HG03159 (cell line): ENCODE results near the gene PGC.
A peak's percentile ranks its signal among the peaks of the same experiment; 100 is the strongest.

Source experiments
- ATAC-seq: cut with Tn5 transposase; IDR thresholded peaks from one replicate; pipeline ENCODE4 v1.9.1; 2021; ENCODE audit warnings: mild to moderate bottlenecking, moderate library complexity; ENCODE audit not compliant: unreplicated experiment

PGC gene

GRCh38 chr6:41747256-41748101 is at the start of gene PGC:
Gene PGC, minus strand, starts transcription at chr6:41747397. Its CDS starts 63 bp downstream, at chr6:41747334.
- ATAC-seq: no peak

DNA sequence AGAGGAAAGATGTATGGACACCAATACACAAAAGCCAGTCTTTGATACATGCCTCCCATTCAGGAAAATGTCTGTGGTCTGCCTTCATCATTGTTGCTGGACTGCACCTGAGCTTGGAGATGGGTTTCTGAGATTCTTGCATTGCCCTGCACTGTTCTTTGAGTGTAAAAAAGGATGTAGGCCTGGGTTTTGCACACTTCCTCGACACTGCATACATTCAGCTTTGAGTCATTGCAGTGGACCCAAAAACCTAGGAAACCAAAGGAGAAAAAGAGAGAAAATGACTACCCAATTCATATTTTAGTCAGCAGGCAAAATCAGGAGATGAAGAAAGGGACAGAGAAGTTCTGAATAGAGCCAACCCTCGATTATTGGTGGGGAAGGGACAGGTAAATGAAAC is 49.3 kb upstream of the PGC start:
- no peak for ATAC-seq

- ATAC-seq: no peak
These were observed 44.8 kb upstream of the PGC start for GRCh38 chr6:41791984-41792383.

GRCh38 chr6:41791305-41791704 is 44.1 kb upstream of the PGC start:
- no peak for ATAC-seq

GRCh38 chr6:41790045-41790444 is 42.8 kb upstream of the PGC start:
- ATAC-seq: no peak

DNA sequence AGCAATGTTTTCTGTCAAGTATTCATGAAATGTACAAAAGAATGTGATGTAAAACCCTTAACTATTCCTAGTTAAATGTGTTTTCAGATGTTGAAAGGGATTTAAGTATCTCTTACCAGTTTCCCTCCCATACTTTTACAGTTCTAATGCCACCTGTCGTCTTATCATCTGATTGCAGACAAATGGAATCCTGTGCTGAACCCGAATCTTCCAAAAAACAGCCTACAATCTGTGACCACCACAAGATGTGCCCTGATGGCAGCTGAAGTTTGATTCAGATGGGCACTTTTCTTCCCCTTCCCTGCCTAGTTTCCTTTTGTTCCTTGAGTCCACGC is 42.2 kb upstream of the PGC start:
- ATAC-seq: no peak

DNA sequence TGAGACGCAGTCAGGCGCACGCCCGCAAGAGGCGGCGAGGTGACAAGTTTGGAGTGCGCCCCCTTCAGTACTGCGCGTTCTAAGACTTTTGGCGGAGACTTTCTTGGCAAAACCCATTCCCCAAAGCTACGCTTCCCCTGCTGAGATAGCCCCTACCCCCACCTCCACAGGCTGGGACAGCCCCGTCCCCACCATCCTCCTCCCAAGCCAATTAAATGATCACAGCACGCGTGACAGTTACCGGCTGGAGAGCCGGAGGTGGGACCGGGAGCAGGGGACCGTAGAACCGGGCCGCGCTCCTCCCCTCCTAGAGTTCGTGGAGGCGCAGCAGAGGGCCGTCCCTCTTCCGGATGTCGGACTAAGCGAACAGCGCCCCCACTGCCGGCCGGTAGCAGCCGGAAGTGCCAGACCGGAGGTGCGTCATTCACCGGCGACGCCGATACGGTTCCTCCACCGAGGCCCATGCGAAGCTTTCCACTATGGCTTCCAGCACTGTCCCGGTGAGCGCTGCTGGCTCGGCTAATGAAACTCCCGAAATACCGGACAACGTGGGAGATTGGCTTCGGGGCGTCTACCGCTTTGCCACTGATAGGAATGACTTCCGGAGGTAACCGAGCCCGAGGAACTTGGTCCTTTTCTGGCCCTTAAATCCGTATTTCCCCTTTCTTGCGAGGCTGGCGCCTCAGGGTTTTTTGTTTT is 40.2 kb upstream of the PGC start, which contains the start of gene TOMM6:
TSS of gene TOMM6 (plus strand) at position 476 of the 699 bp plus-strand sequence. CDS start at position 480, 4 bp downstream.
- ATAC-seq: peak; percentile 81

DNA sequence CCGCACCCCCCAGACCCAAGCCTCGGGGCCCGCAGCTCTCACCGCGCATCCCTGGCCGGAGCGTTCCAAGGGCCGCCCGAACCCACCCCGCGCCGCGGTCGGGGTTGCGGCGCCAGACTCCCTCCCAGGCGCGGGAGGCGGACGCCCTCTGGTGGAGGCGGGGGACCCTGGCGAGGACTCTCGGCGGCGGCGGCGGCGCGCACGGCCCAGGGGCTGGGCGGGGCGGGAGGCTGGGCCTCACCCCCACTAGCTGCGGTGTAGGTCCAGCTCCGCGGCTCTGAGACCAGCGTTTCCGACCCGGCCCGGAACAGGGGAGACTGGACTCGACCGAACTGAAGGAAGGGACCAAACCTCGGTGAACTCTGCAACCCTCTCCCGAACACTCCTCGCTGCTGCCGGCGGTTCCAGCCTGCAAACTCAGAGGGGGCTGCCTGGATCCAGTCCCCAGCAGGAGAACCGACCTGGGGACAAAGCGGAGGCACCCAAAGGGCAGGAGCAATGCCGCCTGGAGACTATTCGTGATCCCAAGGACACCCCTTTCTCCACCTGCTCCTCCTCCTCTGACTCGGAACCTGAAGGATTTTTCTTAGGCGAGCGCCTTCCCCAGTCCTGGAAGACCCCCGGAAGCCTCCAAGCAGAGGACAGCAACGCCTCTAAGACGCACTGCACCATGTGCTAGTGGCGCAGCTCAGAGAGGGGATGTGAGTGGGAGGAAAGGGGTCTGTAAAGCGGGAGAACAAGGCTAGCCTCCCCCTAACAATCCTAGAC is 39.4 kb upstream of the PGC start:
- ATAC-seq: peak; percentile 49

GRCh38 chr6:41785689-41786450 is 38.7 kb upstream of the PGC start:
- ATAC-seq: no peak

- ATAC-seq: no peak
These were observed 38.1 kb upstream of the PGC start for GRCh38 chr6:41785254-41785653.

DNA sequence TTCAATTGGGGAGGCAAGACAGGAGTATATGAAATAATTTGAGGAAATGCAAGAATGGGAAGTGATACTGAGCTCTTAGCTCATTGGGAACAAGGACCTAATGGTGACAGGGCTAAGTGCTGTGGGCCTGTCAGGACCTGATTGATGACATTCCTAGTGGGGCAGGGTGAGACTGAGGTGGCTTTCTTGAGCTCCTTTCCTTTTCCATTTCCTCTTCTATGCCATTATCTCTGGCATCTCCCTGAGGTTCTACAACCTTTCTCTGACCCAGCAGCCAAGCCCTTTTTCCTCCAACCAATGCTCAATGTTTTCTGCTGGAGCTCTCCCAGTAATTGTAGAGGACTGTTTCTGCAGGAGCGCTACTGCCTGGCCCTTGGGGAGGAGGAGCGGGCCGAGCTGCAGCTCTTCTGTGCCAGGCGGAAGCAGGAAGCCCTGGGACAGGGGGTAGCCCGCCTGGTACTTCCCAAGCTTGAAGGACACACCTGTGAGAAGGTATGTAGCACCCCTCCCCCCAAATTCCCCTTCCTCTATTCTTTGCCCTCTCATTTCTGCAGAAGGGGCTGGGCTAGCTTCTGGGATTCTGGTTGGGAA is 37.5 kb upstream of the PGC start:
- ATAC-seq: no peak

DNA sequence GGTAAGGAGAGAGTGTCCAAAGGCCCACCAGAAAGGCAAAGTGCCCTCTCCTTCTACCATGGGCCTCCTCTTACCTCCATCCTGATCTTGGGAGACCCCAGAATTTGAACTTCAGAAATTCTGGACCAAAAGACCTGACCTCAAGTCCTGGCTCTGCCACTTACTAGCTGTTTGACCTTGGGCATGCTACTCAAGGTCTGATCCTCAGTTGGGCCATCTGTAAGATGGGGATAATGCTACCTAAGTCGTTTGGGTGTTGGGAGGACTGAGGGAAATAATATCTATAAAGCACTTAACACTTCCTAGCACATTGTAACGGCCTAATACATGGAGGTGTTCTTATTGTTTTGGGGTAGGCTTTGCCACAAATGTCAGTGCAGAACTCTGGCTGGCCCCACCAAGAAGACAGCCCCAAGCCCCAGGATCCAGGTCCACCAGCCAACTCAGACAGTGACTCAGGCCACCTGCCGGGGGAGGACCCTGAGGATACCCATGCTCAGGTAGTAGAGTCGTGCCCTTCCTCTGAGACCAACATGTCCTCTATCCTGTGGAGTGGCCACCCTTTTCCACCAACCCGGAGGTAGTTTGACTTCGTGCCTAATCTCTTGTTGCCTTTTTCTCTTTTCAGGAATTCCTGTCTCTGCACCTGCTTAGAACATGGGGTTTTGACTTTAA is 36.0 kb upstream of the PGC start:
- no peak for ATAC-seq

DNA sequence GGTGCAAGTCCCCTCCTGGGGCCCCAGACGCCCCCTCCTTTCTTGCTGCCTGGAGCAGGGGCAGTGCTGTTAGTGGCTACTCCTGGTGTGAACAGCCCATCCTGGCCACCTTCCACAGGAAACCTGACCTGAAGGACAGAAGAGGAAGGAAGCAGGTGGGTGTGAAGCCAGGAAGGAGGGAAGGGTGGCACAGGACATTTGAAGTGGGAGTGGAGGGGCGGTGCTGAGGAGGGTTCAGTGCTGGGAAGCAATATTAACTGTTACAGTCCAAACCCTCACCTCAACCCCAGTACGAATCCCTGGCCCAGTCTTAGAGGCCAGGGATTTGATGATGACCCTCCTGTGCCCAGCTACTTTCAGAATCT is 34.2 kb upstream of the PGC start:
- no peak for ATAC-seq

DNA sequence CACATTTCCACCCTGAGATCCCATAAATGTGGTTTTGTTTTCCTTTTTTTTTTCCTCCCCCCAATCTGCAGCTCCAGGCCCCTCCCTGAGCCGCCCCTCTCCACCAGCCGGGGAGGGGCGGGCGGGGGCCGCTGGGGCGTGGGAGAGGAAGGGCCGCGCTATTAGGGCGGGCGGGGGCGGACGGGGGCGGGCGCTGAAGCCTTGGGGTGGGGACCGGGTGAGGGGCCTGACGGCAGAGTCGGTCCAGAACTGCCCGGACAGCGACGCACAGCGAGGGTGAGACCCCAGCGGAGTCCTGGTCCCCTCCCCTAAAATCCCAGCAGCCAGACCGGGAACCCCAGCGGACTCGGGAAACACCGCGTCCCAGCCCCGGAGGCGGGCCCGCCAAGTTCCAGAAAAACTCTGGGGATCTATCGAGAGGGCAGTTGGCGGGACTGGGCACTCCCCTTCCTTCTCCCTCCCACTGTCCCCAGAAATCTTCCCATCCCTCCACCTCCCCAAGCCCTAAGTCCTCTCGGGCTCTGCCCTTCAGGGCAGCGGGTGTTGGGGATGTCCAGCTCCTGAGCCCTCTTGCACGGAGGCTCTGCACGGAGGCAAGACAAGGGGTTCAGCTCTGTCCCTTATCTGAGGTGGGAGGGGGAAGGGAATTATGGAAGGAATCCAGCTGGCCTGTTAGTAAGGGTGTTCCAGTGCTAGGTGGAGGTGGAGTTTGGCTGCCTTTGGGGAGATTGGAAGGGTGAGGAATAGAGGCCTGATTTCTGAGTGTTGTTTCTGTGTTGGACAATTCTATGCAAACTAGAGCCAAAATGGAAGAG is 33.6 kb upstream of the PGC start, which contains the start of gene PRICKLE4:
TSS of gene PRICKLE4 (plus strand) at position 232 of the 815 bp plus-strand sequence. CDS start 2,692 bp downstream, outside the sequence.
- no peak for ATAC-seq

DNA sequence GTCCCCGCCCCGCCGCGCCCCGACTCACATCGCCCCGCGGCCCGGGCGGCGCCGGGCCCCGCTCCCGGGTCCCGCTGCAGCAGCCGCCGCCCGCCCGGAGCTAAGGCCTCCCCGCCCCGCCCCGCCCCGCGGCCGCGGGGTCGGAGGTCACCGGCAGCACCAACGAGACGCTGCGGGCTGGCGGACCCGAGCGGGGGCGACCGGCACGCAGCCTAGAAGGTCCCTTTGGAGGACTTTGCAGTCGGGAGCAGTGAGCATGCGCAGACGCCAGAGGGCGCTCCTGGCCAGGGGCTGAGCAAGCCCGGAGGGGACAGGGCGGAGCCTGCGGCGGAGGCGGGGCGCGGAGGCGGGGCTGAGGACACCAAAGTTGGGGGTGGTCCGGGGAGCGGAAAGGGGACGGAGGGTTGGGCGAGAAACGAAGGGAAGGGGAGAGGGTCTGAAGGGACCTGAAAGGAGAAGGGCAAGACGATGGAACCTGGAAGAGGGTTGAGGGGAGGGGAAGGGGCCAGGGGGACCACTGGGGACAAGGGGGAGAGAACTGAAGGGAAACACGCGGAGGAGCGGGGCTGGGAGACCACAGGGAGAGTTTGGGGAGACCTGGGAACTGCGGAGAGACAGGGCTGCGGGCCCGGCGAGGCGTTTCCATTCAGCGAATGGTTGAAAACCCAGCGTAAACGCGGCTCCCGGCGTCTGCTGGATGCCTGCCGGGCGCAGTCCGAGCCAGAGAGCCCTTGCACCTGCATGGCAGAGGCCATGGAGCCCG is 32.8 kb upstream of the PGC start, which contains the start of gene FRS3:
TSS of gene FRS3 (minus strand) at position 113 of the 763 bp plus-strand sequence. CDS start 2,913 bp downstream, outside the sequence.
- peak; percentile 97 for ATAC-seq

DNA sequence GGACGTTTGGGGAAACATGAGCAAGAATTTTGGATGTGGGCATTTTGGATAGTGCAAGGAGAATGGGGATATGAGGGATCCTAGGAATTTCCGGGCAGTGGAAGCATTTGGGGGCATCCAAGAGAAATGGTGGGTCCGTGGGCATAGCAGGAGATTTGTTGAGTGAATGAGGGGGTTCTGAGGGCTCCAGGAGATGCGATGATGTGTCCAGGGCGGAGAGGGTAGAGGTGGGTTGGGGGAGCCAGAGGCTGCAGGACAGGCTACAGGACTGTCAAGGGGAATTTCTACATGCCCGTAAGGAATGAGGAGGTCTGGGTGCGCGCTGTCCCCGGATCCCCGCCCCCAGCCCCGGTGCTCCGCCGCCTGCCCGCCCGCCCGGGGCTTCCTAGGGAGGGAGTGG is 32.1 kb upstream of the PGC start:
- ATAC-seq: no peak

- ATAC-seq: no peak
These were observed 31.7 kb upstream of the PGC start for GRCh38 chr6:41778895-41779294.
